Measurements from ENCODE around the gene ELOVL5. TPM values are rescaled to one million over a fixed set of nuclear protein-coding genes. Genes with fewer than 3 reads are reported as not detected.

The ELOVL5 gene
- total and polyA plus RNA-seq, 2 donors from 2014 or later, result 20.5 to 42.0 TPM

- intact Hi-C loops (cut with DNase I), result no loop called here
- H3K27ac ChIP-seq (ENCODE audit: low read depth in 2 of 2, low read length in 2 of 2), result no peak overlapping the region
- H3K9ac ChIP-seq (ENCODE audit: low read length in 3 of 3), result no peak overlapping the region
- H3K4me1 ChIP-seq (ENCODE audit: control insufficient read depth in 2 of 3, insufficient read depth in 2 of 3, low read depth in 1 of 3, low read length in 3 of 3), result peaks cover 0 to 2% (median 0%) of the 10 kb centered on the region in 3 donors
- TF ChIP-seq CTCF (IDR thresholded peaks at IDR 0.05; ENCODE audit: borderline replicate concordance, extremely low read depth, insufficient read depth), result no peak
- H3K27me3 ChIP-seq (ENCODE audit: control insufficient read depth, insufficient read depth, low read length), result no peaks in the 10 kb centered on the region
- FAIRE-seq, result no peak
- H3K36me3 ChIP-seq (ENCODE audit: control insufficient read depth in 2 of 3, insufficient read depth in 3 of 3, low read length in 3 of 3), result peaks cover 0 to 5% (median 0%) of the 10 kb centered on the region in 3 donors
- no peak overlapping the region for H3K4me3 ChIP-seq (ENCODE audit: low read length in 3 of 3)
- no peaks in the 10 kb centered on the region for H3K9me3 ChIP-seq (ENCODE audit: control insufficient read depth in 2 of 3, insufficient read depth in 1 of 3, low read length in 3 of 3)
- no peak for DNase-seq
These were observed 9.3 kb downstream of the ELOVL5 start for GRCh38 chr6:53339424-53339823.

- Histone ChIP-seq H3K27me3 (ENCODE audit: control insufficient read depth, insufficient read depth, low read length) (no peaks in the 10 kb centered on the region), H3K36me3 (ENCODE audit: control insufficient read depth in 2 of 3, insufficient read depth in 3 of 3, low read length in 3 of 3) (peaks cover 0 to 5% (median 0%) of the 10 kb centered on the region in 3 donors), H3K9ac (ENCODE audit: low read length in 3 of 3) (no peak overlapping the region), H3K4me1 (ENCODE audit: control insufficient read depth in 2 of 3, insufficient read depth in 2 of 3, low read depth in 1 of 3, low read length in 3 of 3) (peaks cover 0 to 2% (median 0%) of the 10 kb centered on the region in 3 donors), H3K9me3 (ENCODE audit: control insufficient read depth in 2 of 3, insufficient read depth in 1 of 3, low read length in 3 of 3) (no peaks in the 10 kb centered on the region), H3K27ac (ENCODE audit: low read depth in 2 of 2, low read length in 2 of 2) (no peak overlapping the region), H3K4me3 (ENCODE audit: low read length in 3 of 3) (no peak overlapping the region)
- DNase-seq, result no peak
- FAIRE-seq, result no peak
- intact Hi-C loops (cut with DNase I), result no loop called here
- no peak for TF ChIP-seq CTCF (IDR thresholded peaks at IDR 0.05; ENCODE audit: borderline replicate concordance, extremely low read depth, insufficient read depth)
These were observed 10.4 kb downstream of the ELOVL5 start for GRCh38 chr6:53338304-53338703.

GRCh38 chr6:53336070-53336469 lies 12.7 kb downstream of the ELOVL5 start:
- Histone ChIP-seq H3K27ac (ENCODE audit: low read depth in 2 of 2, low read length in 2 of 2) (no peak overlapping the region), H3K9ac (ENCODE audit: low read length in 3 of 3) (no peak overlapping the region), H3K4me1 (ENCODE audit: control insufficient read depth in 2 of 3, insufficient read depth in 2 of 3, low read depth in 1 of 3, low read length in 3 of 3) (peaks cover 0 to 2% (median 0%) of the 10 kb centered on the region in 3 donors), H3K27me3 (ENCODE audit: control insufficient read depth, insufficient read depth, low read length) (no peaks in the 10 kb centered on the region), H3K36me3 (ENCODE audit: control insufficient read depth in 2 of 3, insufficient read depth in 3 of 3, low read length in 3 of 3) (peaks cover 0 to 5% (median 0%) of the 10 kb centered on the region in 3 donors), H3K9me3 (ENCODE audit: control insufficient read depth in 2 of 3, insufficient read depth in 1 of 3, low read length in 3 of 3) (no peaks in the 10 kb centered on the region), H3K4me3 (ENCODE audit: low read length in 3 of 3) (no peak overlapping the region)
- intact Hi-C loops (cut with DNase I), result no loop called here
- no peak for FAIRE-seq
- no peak for DNase-seq
- no peak for TF ChIP-seq CTCF (IDR thresholded peaks at IDR 0.05; ENCODE audit: borderline replicate concordance, extremely low read depth, insufficient read depth)
